ENCODE measurements around the gene CDC6.

Gene CDC6

DNA sequence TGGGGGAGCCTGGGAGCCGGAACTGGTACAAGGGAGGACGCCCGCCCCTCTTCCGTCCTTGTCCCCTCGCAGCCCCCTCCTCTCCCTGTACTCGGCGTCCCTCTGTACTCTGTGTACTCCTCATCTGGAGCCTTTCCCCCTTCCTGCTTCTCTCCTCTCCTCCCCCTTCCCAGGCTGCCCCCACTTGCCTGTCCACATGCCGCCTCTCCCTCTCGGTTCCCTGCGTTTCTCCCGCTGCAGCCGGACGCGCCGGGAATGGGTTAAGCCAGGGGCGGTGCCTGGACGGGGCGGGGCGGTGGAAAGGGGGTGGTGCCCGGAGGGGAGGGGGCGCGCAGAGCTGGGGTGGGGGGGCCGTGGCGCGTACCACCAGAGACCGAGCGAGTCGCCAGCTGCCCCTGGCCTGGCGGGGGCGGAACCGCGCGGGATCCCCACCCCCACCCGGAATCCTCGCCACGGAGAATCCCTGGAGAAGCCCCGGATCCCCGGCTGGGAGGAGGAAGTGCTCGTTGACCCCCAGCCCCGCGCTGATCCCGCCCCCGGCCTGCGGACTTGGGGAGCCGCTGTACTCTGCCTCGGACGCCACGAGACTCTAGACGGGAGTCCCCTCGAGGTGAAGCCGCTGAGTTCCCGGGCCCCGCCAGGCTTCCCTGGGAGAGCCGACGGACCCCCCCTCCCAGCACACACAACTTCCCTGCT is 54.3 kb downstream of the CDC6 start:
- peak; percentile 38 for DNase-seq

- DNase-seq, result no peak
These were observed 55.0 kb downstream of the CDC6 start for GRCh38 chr17:40342504-40343218.

DNA sequence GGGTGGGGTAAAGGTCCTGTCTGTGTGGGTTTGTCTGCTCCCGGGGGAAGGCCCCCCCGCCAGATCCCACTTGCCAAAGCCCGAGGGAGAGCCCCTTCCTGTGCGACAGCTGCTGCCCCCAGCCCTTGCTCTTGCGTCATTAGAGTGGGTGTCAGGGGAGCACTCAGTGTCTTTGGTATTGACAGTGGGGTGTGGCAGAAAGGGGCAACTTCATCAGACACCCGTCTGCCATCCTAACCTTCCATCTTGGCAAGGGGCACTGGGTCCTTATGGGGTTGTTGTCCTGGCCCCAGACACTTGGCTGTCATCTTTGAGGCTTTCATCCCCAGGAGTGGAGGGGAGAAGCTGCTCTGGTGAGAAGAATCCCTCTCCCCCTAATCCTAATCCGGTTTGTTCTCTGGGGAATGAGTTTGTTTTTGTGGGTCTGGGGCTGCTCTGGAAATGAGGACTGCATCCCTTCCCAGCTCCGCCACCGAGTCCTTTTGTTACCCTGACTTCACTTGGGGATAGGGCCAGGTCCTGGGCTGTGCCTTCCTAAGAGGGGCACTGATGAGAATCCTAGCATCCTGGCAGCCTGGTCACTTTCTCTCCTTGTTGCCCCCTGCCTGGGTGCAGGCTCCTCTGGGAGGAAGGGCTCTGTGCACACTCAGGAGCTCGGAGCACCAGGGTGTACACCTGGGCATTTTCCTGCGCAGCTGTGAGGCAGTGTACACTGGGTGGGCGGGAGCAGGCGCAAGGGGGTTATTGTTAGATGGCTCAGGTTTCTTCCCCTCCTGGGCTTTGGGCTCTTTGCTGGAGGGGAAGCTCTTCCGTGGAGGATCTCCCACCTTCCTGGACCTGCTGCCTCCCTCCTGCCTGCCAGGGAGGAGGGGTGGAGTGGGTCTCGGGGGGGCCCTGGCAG is 55.8 kb downstream of the CDC6 start:
- peak; percentile 81 for DNase-seq

GRCh38 chr17:40344421-40345160 is 56.9 kb downstream of the CDC6 start:
- no peak for DNase-seq

GRCh38 chr17:40345161-40345993 is 57.7 kb downstream of the CDC6 start:
- peak; percentile 69 for DNase-seq

GRCh38 chr17:40345994-40346764 is 58.5 kb downstream of the CDC6 start:
- DNase-seq, result no peak

DNA sequence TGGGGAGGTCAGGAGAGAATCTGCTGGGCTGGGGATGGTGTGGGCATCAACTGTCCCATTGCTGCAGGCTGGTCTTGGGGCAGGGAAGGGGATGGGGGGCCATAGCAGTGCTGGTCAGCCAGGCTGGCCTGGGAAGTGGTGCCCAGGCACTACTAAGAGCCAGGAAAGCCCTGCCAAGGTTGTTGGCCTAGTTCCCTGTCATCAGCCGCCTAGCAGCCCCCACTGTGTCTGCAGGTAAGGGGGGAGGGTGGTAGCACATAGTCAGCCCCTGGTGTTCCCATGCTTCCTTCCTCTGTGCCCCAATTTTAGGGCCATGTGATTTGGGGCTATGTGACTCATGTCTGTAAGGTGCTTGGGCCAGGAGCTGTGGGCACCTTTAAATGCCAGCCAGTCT is 59.1 kb downstream of the CDC6 start:
- no peak for DNase-seq

GRCh38 chr17:40347319-40348135 is 59.8 kb downstream of the CDC6 start:
- no peak for DNase-seq

- DNase-seq, result no peak
These were observed 60.4 kb downstream of the CDC6 start for GRCh38 chr17:40348136-40348504.

GRCh38 chr17:40348562-40349476 is 61.1 kb downstream of the CDC6 start:
- peak; percentile 72 for DNase-seq

DNA sequence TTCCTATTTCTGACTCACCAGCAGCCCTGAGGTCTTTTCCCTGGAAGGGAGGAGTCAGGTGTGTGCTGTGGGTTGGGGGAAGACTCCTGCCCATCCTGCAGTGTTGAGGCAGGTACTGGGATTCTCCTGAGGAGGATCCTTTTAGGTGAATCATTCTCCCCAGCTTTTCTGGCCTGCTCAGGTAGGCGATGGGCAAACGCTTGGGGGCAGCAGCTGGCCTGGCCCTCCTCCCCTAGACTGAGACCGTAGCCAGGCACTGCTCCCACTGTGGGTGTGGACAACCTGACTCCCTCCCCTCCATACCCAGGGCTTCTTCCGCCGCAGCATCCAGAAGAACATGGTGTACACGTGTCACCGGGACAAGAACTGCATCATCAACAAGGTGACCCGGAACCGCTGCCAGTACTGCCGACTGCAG is 61.8 kb downstream of the CDC6 start:
- DNase-seq, result no peak

DNA sequence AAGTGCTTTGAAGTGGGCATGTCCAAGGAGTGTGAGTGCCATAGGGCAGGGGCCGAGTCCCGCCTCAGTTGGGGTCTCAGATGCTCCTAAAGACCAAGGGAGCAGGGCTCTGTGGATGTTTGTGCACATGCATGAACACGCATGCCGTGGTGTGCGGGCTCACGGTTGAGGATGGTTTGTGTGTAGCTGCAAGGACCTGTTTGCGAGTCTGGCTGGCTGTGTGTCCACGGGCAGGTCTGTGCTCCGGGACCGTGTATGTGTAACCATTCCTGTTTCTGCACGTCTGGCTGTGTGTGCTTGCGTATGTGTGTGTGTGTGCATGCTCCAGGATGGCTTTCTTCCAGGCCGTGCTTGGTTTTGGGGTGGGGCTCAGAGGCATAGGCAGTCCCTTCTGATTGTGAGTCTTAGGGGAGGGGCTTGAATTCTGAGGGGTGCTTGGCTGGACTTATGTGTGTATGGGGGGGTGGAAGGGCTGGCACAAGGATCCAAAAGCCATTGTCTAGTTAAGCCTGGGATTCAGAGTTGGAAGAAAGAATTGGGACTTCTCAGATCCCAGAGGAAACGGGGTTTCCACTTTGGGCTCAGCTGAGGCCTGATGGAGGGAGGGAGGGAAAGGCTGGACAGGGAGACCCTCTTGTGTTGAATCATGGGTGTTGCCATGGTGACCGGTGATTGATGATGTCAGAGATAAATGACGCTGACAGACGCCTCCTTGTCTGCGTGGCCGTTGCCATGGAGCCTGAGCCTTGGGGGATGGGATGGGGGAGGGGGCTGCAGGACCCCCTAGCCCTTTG is 62.4 kb downstream of the CDC6 start:
- peak; percentile 2 for DNase-seq

DNA sequence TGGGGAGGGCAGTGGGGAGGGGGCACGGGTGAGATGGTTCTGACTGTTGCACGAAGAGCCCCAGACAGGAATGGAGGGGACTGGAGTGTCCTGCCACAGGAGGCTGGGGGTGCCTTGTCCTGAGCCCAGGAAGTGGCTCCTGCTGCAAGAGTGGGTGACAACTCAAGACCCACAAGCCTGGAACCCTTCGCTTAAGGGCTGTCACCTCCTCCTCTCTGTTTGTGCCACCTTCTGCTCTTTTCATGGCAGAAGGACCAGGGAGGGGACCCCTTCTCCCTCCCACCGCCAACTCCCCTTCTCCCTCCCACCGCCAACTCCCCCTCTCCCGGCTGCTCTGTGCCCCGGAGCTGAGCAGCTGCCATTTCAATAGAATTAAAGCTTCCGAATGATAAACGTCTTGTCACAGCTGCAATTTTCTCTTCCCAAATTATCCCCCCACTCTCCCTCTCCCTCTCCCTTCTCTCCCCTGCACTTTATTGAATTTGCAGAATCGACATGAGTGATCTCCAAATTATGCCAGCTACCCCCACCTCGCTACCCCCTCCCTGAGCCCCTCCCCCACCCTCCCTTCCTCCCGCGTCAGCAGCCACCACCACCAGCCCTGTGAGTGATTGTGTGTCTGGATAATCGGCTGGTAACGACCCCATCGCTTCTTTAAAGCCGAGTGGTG is 63.1 kb downstream of the CDC6 start:
- DNase-seq, result peak; percentile 54

DNA sequence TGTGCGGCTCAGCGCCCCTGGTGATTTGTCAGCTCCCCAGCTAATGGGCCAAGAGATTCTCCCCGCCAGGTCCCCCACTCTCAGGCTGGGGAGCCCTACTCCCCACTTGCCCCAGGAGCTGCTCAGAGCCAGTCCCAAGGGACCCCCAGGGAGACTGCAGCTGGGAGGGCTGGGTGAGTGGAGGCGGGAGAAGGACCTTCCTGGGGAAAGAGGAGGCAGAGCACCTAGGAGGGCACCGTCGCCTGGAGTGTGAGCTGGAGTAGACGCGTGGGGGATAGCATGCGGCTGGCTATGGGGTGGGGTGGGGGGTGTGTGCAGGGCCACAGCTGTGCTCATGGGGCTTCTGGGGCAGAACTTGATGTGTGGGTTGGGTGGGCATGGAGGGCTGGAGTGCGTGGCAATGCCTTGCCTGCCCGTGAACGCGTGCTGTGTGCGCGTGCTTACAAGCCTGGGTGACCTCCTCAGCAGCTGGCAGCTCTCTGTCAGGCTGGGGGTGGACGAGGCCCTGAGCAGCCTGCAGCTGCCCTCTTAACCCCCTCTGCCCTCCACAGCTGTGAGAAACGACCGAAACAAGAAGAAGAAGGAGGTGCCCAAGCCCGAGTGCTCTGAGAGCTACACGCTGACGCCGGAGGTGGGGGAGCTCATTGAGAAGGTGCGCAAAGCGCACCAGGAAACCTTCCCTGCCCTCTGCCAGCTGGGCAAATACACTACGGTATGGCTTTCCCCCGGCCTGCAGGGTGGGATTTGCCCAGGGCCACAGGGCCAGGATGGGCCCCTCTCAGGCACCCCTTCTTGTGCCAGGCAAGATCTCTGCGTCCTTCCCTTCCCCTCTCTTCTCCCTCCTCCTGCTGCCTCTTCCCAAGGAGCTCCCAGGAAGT is 63.9 kb downstream of the CDC6 start:
- DNase-seq, result peak; percentile 49

DNA sequence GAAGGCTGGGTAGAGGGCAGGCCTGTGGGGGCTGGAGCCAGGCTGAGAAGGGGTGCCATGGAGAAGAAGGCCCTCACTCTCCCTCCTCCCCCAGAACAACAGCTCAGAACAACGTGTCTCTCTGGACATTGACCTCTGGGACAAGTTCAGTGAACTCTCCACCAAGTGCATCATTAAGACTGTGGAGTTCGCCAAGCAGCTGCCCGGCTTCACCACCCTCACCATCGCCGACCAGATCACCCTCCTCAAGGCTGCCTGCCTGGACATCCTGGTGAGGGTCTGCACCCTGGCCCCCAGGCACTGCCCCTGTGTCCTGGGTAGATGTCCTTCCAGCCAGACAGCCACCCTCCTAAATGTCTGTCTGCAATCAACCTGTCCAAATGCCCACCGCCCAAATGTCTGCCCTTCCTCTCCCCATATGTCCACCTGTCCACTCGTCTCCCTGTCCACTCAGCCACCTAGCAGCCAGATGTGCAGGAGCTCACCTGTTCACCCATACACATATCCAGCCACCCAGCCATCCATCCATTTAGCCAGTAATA is 64.6 kb downstream of the CDC6 start:
- DNase-seq, result no peak

GRCh38 chr17:40352779-40353394 is 65.2 kb downstream of the CDC6 start:
- no peak for DNase-seq

Data from NCI-H2171 treated with DMSO at 0.1 percent for 48 hours (cell line).